Subcutaneous adipose tissue (tissue), 4 donors: ENCODE data around the gene PKNOX1. TPM values are rescaled to one million over a fixed set of nuclear protein-coding genes. Genes with fewer than 3 reads are reported as not detected.

Experiments used
- total RNA-seq, 4 donors: library from RNA; depleted of rRNA; stranded (reverse); fragments of >200 nt; gene quantifications; one replicate each; pipeline ENCODE4 v1.1.0, GENCODE V29; 2016
- TF ChIP-seq, protein P1 (sequence below): fragments of 450-650 bp; IDR thresholded peaks from one replicate; pipeline ENCODE4 v1.5.1; 2016; ENCODE audit warnings: low read depth, mild to moderate bottlenecking, control low read depth, antibody characterized with exemption, moderate library complexity

PKNOX1 gene
- total RNA-seq, 4 donors from 2014 or later = 7.9 to 9.2 (median 8.4) TPM

DNA sequence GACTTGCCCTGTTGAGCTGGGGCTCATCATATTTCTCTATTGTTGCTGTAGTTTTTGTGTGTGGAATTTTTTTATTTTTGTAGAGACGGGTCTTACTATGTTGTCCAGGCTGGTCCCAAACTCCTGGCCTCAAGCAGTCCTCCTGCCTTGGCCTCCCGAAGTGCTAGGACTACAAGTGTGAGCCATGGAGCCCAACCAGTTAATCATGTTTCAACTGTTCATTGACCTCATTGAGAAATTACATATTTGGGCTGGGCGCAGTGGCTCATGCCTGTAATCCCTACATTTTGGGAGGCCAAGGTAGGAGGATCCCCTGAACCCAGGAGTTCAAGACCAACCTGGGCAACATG lies 9.2 kb upstream of the PKNOX1 start:
- TF ChIP-seq, protein P1, sequence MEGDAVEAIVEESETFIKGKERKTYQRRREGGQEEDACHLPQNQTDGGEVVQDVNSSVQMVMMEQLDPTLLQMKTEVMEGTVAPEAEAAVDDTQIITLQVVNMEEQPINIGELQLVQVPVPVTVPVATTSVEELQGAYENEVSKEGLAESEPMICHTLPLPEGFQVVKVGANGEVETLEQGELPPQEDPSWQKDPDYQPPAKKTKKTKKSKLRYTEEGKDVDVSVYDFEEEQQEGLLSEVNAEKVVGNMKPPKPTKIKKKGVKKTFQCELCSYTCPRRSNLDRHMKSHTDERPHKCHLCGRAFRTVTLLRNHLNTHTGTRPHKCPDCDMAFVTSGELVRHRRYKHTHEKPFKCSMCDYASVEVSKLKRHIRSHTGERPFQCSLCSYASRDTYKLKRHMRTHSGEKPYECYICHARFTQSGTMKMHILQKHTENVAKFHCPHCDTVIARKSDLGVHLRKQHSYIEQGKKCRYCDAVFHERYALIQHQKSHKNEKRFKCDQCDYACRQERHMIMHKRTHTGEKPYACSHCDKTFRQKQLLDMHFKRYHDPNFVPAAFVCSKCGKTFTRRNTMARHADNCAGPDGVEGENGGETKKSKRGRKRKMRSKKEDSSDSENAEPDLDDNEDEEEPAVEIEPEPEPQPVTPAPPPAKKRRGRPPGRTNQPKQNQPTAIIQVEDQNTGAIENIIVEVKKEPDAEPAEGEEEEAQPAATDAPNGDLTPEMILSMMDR = no peak

DNA sequence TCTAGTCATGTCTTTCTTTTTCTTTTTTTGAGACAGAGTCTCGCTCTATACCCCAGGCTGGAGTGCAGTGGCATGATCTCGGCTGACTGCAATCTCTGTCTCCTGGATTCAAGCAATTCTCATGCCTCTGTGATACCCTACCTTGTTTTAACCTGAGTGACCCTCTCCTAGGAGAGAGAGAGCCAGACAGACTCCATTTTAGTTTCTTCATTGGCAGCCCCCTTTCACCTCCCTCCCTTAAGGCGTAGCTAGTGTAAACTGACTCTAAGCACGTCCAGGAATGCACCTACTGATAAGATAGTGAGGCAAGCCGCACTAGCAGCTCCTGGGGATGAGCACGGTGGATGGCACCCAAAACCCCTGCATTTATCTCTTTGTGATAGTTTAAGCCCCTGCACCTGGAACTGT lies 5.2 kb upstream of the PKNOX1 start:
- TF ChIP-seq, protein P1 = no peak

DNA sequence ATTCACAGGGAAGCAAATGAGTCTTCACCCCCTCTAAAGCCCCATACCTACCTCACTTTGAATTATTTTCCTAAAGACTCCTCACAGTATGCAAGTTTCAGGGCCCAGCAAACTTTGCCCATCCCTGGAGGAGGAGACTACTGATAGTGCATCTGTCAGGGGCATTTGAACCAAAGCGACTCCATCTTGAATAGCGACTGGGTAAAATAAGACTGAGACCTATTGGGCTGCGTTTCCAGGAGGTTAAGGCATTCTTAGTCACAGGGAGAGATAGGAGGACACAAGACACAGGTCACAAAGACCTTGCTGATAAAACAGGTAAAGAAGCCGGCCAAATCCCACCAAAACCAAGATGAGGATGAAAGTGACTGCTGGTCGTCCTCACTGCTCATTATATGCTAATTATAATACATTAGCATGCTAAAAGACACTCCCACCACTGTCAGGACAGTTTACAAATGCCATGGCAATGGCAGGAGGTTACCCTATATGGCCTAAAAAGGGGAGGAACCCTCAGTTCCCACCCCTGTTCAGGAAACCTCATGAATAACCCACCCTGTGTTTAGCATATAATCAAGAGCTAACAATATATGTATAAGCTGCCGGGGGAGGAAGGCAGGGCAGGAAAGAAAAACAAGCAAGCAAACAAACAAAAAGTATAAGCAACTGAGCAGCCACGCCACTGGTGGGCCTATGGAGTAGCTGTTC lies 3.3 kb upstream of the PKNOX1 start:
- TF ChIP-seq, protein P1 = no peak

DNA sequence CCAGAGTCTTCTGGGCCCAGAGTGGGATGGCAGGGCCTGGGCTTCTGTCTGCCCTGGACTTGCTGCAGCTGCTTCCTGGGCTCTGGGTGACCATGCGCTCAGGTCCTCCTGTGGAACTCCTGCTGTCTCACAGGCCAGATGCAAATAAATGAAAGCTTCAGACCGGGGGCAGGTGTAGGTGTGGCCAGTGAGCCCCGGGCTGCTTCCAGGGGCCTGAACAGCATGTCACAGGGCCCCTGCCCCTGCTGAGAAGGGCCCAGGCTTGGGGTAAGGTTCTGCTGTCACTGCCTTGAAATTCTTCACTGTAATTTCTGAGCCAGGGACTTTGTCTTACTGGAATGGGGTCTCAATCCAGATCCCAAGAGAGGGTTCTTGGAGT lies 2.5 kb upstream of the PKNOX1 start:
- TF ChIP-seq, protein P1 = no peak

DNA sequence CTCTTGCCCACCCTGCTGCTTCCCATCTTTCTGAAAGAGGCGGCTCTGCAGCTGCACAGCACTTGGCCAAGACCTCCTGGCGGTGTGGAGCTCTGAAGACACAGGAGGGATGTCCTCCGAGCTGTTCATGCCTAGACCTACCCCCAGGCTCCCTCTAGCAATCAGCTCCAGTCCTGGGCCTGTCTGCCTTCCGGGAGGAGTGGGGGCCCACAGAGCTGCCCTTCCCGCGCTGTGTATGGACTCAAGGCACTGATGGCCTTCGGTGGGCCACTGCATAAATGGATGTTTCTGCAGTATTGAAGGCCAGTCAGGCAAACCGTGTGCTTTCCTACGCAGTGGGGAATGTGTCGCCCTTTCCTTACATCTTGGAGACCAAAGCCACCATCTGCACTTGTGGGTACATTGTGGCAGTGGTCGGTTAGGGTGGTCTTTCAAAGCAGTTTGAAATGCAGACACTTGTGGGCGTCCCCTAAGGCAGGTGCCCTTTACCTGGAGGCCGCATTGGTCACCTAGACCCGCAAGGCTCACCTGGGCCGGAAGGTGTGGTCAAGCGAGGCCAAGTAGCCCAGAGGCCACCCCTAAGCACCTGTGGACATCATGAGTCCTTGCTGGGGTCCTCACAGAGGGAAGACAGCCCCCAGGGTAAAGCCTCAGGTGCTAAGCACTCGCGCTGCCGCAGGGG lies 912 bp upstream of the PKNOX1 start:
- TF ChIP-seq, protein P1 = no peak

DNA sequence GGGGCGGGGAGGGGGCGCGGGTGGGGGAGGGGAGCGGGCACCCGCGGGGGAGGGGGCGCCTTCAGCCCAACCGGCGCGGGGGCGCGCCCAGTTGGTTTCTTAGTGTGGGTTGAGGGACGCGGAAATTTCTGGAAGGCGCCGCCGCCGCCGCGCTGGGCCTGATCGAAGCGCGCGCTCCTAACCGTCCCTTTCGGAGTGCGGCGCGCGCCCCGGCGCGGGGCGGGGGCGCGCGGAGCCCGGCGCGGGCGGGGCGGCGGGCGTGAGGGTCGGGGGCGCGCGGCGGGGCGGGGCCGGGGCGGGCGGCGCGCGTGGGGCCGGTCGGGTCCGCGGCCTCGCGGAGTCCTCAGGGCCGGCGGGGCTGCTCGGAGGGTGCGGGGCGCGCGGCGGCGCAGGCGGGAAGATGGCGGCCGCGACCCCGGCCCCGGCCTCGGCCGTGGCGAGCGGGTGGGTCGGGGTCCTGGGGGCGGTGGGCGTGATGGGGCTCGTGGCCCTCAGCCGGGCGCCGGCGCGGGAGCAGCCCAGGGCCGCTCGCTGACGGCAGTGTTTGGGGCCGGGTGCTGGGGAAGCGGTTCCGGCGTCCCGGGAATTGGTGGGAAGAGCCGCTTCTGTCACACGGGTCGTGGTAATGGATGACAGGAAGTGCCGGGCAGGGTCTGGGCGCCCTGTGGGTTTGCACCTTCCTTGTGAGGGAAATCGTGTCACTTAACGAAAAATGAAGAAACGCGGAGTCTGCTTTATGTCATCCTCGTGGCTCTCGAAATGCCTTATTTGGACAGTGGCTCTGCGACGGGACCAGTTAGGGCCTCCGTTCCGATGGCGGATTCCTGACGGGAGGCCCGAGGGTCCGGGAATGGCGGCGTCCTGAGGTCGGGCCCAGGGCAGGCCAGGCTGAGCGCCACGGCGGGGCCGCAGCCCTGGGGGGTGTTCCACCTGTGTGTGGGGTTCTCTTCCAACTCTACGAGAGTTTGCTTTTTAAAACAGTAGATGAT lies 764 bp downstream of the PKNOX1 start:
- TF ChIP-seq, protein P1 = no peak
